SK-N-MC (cell line): ENCODE results near the gene SEL1L2.

Experiments
- EZH2 ChIP-seq: fragments of 200-600 bp; sonication (generic); IDR thresholded peaks from one replicate; pipeline ENCODE4 v1.6.1; 2017; ENCODE audit warnings: antibody characterized with exemption
- POLR2AphosphoS5 ChIP-seq: IDR thresholded peaks from 2 replicates; pipeline ENCODE4 v1.6.1; 2012; ENCODE audit warnings: mild to moderate bottlenecking, low read depth, low read length, borderline replicate concordance

DNA sequence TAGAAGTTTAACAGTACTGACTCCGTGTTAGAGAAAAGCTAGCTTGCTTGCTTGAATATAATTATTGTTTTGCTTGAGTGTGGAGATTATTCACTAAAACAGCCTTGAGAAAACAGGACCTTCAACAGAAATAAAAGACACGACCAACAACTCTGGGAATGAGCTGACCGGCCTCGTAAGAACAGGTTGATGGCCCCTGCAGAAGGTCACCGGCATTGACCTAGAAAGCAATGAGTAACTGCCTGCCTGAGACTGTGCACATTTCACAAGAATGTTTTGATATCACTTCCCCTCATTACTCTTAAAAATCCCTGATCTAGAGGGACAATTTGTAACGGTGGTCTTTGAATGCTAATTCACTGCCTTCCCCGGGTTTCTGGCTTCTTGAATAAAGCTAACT is 49.4 kb downstream of the SEL1L2 start:
- TF ChIP-seq POLR2AphosphoS5 (no peak), EZH2 (no peak)
